ENCODE results near the gene SLC28A3. TPM values are rescaled to one million over a fixed set of nuclear protein-coding genes. Genes with fewer than 3 reads are reported as not detected.
"Not testable (repeated sequence)": the region's sequence is repeated elsewhere in the genome, so short reads cannot be mapped to it uniquely, and the experiment has no call there.

SLC28A3 gene
- total RNA-seq, 1 donor: 0.72 TPM

DNA sequence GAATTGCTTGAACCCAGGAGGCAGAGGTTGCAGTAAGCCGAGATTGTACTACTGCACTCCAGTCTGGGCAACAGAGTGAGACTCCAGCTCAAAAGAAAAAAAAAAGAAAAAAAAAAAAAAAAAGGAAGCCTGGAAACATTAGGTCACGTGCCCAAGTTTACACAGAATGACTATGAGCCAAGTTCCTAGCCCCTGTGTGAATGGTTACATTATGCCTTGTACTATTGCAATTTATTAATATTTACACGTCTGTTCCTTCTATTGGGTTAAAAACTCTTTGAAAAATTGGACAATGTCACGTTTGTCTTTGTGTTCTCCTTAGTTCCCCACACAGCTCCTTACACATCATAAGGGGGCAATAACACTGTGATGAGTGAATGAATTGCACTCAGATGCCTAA is 33.5 kb upstream of the SLC28A3 start:
- Histone ChIP-seq H3K79me2 (ENCODE audit: insufficient read depth, low read length) (no peaks in the 10 kb centered on the region), H3K4me3 (ENCODE audit: insufficient read depth, low read length) (no peak overlapping the region), H4K20me1 (ENCODE audit: insufficient read depth, low read length) (no peaks in the 10 kb centered on the region), H3K9me3 (ENCODE audit: low read depth, low read length) (no peaks in the 10 kb centered on the region), H3K36me3 (ENCODE audit: insufficient read depth, low read length) (no peaks in the 10 kb centered on the region), H3K4me1 (ENCODE audit: insufficient read depth, low read length) (peaks cover 11% of the 10 kb centered on the region), H3K27ac (ENCODE audit: low read depth, low read length) (no peak overlapping the region), H2AFZ (ENCODE audit: low read length) (peak overlapping the region; percentile 44), H3K27me3 (ENCODE audit: insufficient read depth, low read length) (no peaks in the 10 kb centered on the region), H3K4me2 (ENCODE audit: insufficient read depth, low read length) (no peak overlapping the region)
- no peak for DNase-seq (ENCODE audit: insufficient read length, low spot score, missing footprints)
- TF ChIP-seq, protein P1, sequence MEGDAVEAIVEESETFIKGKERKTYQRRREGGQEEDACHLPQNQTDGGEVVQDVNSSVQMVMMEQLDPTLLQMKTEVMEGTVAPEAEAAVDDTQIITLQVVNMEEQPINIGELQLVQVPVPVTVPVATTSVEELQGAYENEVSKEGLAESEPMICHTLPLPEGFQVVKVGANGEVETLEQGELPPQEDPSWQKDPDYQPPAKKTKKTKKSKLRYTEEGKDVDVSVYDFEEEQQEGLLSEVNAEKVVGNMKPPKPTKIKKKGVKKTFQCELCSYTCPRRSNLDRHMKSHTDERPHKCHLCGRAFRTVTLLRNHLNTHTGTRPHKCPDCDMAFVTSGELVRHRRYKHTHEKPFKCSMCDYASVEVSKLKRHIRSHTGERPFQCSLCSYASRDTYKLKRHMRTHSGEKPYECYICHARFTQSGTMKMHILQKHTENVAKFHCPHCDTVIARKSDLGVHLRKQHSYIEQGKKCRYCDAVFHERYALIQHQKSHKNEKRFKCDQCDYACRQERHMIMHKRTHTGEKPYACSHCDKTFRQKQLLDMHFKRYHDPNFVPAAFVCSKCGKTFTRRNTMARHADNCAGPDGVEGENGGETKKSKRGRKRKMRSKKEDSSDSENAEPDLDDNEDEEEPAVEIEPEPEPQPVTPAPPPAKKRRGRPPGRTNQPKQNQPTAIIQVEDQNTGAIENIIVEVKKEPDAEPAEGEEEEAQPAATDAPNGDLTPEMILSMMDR (IDR thresholded peaks at IDR 0.05; ENCODE audit: extremely low read depth, low read depth, low read length): no peak

DNA sequence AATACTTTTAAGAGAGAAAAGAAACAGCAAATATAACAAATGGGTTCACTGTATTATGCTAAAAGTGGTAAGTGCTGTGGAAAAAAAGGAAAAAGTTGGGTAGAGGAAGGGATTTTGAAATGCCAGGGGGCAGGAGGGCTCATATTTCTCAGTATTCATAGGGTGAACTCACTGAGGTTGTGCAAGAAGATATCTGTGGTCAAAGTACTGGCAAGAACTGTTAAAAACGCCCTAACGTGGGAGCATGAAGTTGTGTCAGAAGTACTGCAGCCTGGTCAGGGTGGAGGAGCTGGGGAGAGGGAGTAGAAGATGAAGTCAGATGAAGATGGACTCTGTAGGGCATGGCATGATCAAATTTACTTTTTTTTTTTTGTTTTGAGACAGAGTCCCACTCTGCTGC is 31.2 kb upstream of the SLC28A3 start:
- TF ChIP-seq, protein P1 (IDR thresholded peaks at IDR 0.05; ENCODE audit: extremely low read depth, low read depth, low read length): no peak
- no peaks in the 10 kb centered on the region for H4K20me1 ChIP-seq (ENCODE audit: insufficient read depth, low read length)
- H3K4me2 ChIP-seq (ENCODE audit: insufficient read depth, low read length): no peak overlapping the region
- no peaks in the 10 kb centered on the region for H3K9me3 ChIP-seq (ENCODE audit: low read depth, low read length)
- peak; percentile 91 for DNase-seq (ENCODE audit: insufficient read length, low spot score, missing footprints)
- H2AFZ ChIP-seq (ENCODE audit: low read length): peak overlapping the region; percentile 37
- H3K27ac ChIP-seq (ENCODE audit: low read depth, low read length): peak overlapping the region; percentile 17
- no peaks in the 10 kb centered on the region for H3K27me3 ChIP-seq (ENCODE audit: insufficient read depth, low read length)
- peaks cover 11% of the 10 kb centered on the region for H3K4me1 ChIP-seq (ENCODE audit: insufficient read depth, low read length)
- no peaks in the 10 kb centered on the region for H3K79me2 ChIP-seq (ENCODE audit: insufficient read depth, low read length)
- no peaks in the 10 kb centered on the region for H3K36me3 ChIP-seq (ENCODE audit: insufficient read depth, low read length)
- H3K4me3 ChIP-seq (ENCODE audit: insufficient read depth, low read length): no peak overlapping the region

DNA sequence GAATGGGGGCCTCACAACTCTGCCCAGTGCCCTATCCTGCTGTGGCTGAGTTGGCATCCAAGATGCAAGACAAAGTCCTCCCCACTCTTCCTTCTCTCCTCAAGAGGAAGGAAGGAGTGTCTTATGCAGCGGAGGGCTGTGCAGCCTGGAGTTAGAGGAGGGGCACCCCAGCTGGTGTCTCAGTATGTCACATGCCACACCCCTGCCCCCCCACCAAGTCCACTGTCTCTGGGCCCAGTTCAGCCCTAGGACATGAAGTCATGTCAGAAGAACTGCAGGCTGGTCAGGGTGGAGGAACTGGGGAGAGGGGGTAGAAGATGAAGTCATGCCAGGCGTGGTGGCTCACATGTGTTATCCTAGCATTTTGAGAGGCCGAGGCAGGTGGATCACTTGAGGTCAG is 28.0 kb upstream of the SLC28A3 start:
- H4K20me1 ChIP-seq (ENCODE audit: insufficient read depth, low read length): no peaks in the 10 kb centered on the region
- H3K4me1 ChIP-seq (ENCODE audit: insufficient read depth, low read length): peaks cover 11% of the 10 kb centered on the region
- no peaks in the 10 kb centered on the region for H3K27me3 ChIP-seq (ENCODE audit: insufficient read depth, low read length)
- no peaks in the 10 kb centered on the region for H3K9me3 ChIP-seq (ENCODE audit: low read depth, low read length)
- H3K79me2 ChIP-seq (ENCODE audit: insufficient read depth, low read length): no peaks in the 10 kb centered on the region
- TF ChIP-seq, protein P1 (IDR thresholded peaks at IDR 0.05; ENCODE audit: extremely low read depth, low read depth, low read length): no peak
- H3K4me3 ChIP-seq (ENCODE audit: insufficient read depth, low read length): no peak overlapping the region
- no peaks in the 10 kb centered on the region for H3K36me3 ChIP-seq (ENCODE audit: insufficient read depth, low read length)
- DNase-seq (ENCODE audit: insufficient read length, low spot score, missing footprints): no peak
- no peak overlapping the region for H3K27ac ChIP-seq (ENCODE audit: low read depth, low read length)
- no peak overlapping the region for H3K4me2 ChIP-seq (ENCODE audit: insufficient read depth, low read length)
- no peak overlapping the region for H2AFZ ChIP-seq (ENCODE audit: low read length)

DNA sequence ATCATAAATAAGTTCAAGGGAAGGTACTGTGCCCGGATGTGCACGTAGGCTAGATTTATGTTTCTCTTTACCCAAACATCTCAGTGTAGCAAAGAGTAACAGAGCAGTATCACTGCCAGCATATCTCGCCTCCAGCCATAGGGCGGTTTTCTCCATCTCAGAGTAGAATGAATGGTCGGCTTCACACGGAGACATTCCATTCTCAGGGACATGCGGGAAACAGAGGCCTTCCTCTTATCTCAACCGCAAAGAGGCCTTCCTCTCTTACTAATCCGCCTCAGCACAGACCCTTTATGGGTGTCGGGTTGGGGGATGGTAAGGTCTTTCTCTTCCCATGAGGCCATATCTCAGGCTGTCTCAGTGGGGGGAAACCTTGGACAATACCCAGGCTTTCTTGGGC is 27.2 kb upstream of the SLC28A3 start:
- not testable (repeated sequence) for H3K79me2 ChIP-seq (ENCODE audit: insufficient read depth, low read length); H3K9me3 ChIP-seq (ENCODE audit: low read depth, low read length); H3K27ac ChIP-seq (ENCODE audit: low read depth, low read length); DNase-seq (ENCODE audit: insufficient read length, low spot score, missing footprints); H3K36me3 ChIP-seq (ENCODE audit: insufficient read depth, low read length); H3K4me3 ChIP-seq (ENCODE audit: insufficient read depth, low read length); H4K20me1 ChIP-seq (ENCODE audit: insufficient read depth, low read length); H3K27me3 ChIP-seq (ENCODE audit: insufficient read depth, low read length); H2AFZ ChIP-seq (ENCODE audit: low read length); H3K4me2 ChIP-seq (ENCODE audit: insufficient read depth, low read length)
- peaks cover 11% of the 10 kb centered on the region for H3K4me1 ChIP-seq (ENCODE audit: insufficient read depth, low read length)

Measured in osteoblast (primary cell).